CD4-positive, alpha-beta T cell treated with Interleukin-15 for 1 hour (primary cell): ENCODE data around the gene DLL3.

Source experiments
- DNase-seq: peaks from one replicate; pipeline ENCODE4 v3.0.0-alpha.2; 2020

The DLL3 gene

DNA sequence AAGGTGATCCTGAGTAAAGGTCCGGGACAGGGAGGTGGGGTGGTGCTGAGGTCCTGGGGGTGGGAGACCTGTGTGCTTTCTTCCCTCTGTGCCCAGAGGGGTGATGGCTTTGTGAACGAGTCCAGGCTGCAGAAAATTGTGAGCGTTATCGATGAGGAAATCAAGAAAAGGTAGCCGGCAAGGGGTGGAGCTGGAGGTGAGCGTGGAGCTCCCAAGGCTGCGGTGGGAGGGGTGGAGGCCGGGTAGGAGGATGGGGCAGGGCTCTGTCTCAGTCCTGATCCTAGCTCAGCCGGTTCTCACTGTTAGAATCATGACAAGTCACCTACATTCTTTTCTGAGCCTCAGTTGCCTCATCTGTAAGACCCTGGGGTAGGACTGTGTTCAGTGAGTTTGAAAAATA is 20.2 kb downstream of the DLL3 start:
- no peak for DNase-seq

DNA sequence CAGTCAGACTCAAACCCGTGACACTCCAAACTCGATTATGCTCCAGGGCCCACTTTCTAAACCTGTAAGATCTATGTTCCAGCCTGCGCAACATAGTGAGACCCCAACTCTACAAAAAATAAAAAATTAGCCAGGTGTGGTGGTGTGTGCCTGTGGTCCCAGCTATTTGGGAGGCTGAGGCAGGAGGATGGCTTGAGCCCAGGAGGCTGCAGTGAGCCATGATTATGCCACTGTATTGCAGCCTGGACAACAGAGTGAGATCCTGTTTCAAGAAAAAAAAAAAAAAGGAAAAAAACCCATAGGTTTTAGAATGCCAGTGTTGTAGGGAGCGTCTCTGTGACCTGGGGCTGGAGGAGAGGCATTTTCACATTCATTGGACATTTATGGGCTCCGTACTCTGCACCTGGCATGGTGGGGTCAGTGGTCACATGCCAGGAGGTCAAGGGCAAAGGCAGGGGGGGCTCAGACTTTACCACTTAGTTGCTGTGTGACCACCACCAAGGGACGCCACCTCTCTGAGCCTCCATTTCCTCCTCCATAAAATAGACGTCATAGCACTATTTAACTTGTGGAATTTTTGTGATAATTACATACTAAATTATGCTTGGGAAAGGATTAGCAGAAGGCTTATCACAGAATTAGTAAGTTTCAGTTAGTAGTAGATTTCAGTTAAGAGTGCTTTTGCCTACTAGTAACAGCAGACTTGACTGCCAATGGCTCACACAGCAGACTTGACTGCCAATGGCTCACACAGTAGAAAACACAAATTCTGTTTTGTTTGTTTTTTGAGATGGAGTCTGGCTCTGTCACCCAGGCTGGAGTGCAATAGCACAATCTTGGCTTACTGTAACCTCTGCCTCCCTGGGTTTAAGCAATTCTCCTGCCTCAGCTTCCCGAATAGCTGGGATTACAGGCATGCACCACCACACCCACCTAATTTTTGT is 22.1 kb downstream of the DLL3 start:
- DNase-seq: no peak

DNA sequence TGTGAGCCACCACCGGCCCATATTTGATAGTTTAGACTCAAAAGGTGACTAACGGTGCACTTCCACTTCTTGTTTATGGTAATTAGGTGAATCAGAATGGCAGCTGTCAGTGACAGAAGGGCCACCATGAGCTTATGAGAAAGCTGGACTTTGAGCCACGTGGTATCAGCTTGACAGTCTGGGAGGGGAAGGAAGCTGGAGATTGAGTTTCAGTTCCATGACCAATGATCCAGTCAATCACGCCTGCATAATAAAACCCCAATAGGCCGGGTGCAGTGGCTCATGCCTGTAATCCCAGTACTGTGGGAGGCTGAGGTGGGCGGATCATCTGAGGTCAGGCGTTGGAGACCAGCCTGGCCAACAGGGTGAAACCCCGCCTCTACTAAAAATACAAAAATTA is 25.7 kb downstream of the DLL3 start:
- peak; percentile 39 for DNase-seq

DNA sequence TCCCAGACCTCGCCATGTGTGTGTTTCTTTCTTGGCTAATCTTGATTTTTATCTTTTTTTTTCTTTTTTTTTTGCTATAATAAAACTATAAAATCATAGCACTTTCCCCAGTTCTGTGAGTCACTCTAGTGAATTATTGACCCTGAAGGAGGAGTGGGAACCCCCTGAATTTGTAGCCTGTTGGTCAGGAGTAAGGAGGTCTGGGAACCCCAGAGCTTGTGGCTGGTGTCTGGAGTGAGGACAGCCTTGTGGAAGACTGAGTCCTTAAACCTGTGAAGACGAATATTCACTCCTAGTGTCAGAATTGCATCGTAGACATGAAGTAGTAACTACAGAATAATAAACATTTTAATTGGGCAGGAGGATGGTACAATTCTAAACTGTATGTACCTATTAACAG is 26.5 kb downstream of the DLL3 start:
- no peak for DNase-seq

DNA sequence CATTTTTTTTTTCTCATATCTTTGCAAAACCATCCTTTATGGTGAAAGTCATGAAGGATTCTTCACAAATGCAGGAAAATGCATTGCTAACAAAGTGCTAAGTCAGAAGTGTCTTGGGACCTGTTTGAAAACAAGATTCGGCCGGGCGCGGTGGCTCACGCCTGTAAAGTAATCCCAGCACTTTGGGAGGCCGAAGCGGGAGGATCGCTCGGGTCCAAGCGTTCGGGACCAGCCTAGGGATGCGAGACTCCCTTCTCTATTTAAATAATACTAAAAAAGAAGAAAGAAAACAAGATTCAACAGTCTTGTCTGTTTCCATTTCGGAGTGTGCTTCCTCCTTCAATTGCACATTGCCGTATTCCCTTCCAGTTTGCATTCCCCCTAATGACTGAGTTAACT is 33.1 kb downstream of the DLL3 start:
- no peak for DNase-seq

DNA sequence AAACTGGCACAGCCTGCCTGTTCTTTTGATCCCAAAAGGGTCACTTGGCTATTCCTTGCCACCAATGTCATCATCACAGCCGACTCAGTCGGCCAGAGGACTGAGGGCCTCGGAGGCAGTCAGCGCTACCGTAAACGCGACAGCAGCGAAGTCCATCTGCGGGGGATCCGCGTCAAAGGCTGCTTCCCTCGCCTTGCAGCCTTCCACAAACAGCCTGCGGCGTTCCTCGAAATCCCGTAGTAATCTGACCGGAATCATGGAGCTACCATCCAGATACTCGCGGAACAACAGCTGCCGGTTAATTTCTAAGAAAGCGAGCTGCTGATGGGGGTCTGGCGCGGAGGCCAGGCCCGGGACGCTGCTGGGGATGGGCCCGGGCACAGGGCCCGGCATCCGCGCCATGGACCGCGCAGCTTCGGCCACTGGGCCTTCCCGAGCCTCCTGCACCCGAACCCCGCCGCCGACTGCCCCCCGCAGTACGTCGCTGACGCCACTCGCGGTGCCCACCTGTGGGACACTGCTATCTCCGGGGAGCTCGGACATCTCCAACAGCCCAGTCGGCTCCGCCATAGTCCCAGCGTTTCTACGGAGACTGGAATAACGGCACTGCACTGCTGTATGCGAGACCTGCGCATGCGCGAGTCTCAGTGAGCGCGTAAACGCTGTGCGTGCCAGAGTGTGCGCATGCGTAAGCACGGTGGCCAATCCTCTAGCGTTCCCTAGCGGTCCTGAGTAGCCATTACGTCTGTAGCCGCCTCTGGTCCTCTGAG is 33.7 kb downstream of the DLL3 start, which contains the start of gene EID2B:
EID2B (minus strand) TSS at position 620 of the 770 bp plus-strand sequence; CDS start at position 570, 50 bp downstream.
- peak; percentile 95 for DNase-seq

DNA sequence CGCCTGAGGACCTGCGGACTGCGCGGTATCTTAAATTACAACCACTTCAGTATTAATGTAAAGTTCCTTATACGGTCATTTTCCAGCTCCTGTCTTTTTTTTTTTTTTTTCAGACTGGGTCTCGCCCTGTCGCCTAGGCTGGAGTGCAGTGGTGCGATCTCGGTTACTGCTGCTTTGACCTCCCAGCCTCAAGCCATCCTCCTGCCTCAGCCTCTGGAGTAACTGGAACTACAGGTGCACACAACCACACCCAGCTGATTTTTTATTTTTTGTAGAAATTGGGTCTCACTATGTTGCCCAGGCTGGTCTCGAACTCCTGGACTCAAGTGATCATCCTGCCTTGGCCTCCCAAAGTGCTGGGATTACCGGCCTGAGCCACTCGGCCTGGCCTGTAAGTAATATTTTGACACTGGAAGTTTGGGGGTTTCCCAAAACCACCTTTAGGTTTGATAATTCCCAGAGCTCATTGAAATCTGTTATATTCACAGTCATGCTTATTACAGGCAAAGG is 34.3 kb downstream of the DLL3 start:
- DNase-seq: no peak

DNA sequence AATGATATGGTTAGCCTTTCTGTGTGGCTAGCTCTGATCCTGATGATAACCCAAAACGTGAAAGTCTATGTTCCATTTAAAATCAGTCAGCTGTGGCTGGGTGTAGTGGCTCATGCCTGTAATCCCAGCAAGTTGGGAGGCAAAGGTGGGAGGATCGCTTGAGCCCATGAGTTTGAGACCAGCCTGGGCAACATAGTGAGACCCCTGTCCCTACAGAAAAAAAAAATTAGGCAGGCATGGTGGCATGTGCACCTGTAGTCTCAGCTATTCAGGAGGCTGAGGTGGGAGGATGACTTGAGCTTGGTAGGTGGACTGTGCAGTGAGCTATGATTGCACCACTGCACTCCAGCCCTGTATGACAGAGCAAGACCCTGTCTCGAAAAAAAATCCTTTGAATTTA is 35.0 kb downstream of the DLL3 start:
- DNase-seq: no peak

DNA sequence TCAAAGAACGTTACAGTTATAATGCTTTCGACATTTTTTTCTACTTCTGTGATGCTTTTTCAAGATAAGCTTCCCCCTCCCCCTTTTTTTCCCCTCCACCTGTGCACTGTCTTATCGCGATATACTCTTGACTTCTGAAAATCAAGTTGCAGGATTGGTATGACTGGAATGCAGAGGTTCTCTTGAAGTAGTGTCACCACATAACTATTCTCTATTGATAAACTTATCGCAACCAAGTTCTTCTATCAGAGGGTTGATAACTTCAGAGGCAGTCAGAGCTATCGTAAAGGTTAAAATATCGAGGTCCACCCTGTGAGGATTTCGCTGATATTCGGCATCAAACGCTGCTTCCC is 40.4 kb downstream of the DLL3 start:
- DNase-seq: no peak

DNA sequence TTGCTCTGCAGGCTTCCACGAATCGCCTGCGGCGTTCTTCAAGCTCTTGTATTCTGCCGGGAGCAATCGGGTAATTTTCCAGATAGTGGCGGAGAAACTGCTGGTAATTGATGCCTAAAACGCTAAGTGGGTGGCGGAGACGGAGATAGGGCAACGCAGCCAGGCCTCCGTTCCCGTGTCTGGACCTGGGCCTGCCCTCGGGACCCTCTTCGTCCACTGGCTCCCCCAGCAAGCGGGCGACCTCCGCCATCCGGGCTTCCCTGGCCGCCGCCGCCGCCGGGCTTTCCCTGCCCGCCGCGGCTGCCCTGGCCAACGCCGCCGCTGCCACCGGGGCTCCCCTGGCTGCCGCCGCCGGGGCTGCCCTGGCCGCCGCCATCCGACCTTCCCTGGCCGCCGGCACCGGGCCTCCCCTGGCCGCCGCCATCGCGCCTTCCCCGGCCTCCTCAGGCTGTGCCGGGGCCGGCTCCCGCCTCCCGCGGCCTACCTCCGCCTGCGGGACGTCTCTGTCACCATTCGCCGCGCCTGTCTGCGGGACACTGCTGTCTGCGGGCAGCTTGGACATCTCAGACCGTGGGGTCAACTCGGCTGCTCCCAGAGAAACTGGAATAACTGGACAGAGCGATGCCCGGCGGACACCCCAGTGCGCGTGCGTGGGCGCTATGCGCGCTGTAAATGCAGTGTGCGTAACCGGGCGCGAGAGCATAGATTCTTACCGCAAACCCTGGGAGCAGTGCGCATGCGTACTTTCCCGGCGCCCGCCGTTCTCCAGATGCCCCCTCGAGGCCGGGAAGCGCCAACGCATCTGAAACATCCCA is 41.0 kb downstream of the DLL3 start, which contains the start of gene EID2:
EID2 (minus strand) TSS at position 644 of the 815 bp plus-strand sequence; CDS start at position 562, 82 bp downstream.
- peak; percentile 94 for DNase-seq

DNA sequence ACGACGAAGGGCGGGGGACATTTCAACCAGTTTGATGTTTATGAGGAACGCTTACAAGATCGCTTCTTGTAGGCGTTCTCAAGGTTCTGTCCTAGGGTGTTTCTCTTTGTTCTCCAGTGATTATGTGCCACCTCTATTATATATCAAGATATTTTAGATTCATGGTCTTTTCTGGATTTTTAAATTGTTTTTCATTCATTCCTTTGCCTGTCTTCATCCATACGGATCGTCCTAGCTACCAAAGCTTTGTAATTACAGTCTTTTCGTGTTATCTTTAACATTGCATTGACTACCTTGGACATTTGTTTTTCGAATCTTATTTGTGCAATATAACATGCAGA is 41.6 kb downstream of the DLL3 start:
- no peak for DNase-seq

DNA sequence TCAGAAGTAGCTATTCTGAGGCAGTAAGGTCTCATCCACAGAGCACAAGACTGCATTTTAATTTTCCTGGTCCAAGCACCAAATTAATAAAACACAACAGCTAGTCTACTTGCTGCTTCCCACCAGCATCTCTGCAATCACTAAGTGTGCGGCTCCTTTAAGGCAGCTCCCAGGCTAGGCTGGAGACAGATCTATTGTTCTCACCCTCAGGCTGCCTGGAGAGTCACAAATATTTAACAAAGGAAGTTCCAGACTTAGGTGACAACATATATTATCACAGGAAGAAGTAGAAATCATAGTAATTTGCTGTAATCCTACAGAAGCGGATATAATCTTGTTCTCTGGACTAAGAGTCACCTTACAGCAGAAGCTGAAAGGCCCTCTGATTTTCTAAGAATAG is 43.5 kb downstream of the DLL3 start:
- DNase-seq: no peak

DNA sequence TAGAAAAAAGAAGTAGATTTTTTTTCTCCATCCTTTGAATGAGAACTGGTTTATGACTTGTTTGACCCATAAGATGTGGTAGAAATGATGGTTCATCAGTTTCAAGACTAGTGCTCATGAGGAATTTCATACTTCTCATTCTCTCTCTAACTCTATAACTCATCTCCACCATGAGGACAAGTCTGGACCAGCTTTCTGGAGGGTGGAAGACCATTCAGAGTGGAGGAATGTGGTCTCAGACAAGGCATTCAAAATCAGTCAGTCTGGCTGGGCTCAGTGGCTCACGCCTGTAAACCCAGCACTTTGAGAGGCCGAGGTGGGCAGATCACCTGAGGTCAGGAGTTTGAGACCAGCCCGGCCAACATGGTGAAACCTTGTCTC is 44.7 kb downstream of the DLL3 start:
- DNase-seq: no peak

DNA sequence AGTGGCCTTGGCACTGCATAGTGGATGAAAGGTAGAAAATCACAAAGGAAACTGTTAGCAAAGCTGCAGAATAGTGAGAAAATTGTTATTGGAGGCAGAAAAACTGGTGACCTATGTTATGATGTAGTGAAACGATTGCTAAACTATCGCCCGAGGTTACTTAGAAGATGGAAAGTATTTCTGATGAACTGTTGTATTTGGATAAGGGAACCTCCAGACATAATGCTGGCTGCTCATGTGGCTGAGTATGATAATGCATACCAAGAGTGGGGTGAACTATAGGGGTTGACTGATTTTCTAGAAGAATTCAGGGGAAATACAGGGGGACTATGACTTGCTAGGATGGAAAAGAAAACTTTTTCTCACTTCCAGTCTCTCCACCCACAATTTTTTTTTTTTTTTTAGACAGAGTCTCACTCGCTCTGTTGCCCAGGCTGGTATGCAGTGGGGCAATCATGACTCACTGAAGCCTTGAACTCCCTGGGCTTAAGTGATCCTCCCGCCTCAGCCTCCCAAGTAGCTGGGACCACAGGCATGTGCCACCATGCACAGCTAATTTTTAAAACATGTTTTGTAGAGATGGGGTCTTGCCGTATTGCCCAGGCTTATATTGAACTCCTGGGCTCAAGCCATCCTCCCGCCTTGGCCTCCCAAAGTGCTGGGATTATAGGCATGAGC is 45.6 kb downstream of the DLL3 start:
- DNase-seq: no peak

DNA sequence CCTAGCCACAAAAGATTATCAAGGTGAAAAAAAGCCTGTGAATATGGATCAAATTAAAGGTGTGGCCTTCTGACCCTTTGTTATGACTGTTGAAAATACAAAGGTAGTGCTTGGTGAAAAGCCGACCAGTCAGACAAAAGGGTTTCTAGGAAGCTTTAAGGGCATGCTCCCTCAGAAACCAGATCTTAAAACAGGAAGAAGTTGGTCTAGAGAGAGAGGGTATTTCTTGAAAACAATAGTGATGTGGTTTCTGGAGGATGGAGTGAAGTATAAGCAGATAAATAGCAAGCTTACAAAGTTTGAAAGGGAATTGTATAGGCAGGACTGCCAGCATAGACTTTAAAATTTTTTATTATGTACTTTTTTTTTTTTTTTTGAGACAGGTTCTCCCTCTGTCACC is 46.2 kb downstream of the DLL3 start:
- no peak for DNase-seq

DNA sequence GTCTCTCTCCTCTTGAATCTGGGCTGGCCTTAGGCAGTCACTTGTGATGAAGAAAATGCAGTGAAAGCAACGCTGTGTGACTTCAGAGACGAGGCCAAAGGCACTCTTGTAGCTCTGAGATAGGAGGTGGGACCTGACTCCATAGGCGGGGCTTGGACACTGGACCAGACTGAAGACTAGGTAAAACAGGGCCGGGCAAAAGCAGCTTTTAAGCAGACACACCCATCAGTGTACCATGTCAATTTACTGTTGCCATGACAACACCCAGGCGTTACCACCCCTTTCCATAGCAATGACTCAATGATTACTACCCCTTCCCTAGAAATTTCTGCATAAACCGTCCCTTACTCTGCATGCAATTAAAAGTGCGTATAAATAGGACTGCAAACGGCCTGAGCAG is 47.9 kb downstream of the DLL3 start:
- DNase-seq: no peak

DNA sequence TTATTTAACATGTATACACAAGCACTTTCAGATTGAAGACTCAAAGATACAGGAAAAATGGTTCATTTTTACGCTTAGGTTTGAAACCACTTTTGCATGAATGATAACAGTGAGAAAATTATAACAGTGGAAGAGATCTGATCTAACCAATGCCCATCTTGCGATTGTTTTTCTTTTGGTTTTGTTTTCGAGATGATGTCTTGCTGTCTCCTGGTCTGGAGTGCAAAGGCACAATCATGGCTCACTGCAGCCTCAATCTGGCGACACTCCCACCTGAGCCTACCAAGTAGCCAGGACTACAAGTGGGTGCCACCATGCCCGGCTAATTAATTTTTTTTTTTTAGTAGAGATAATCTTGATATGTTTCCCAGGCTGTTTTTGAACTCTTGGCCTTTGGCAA is 51.5 kb downstream of the DLL3 start:
- DNase-seq: no peak

DNA sequence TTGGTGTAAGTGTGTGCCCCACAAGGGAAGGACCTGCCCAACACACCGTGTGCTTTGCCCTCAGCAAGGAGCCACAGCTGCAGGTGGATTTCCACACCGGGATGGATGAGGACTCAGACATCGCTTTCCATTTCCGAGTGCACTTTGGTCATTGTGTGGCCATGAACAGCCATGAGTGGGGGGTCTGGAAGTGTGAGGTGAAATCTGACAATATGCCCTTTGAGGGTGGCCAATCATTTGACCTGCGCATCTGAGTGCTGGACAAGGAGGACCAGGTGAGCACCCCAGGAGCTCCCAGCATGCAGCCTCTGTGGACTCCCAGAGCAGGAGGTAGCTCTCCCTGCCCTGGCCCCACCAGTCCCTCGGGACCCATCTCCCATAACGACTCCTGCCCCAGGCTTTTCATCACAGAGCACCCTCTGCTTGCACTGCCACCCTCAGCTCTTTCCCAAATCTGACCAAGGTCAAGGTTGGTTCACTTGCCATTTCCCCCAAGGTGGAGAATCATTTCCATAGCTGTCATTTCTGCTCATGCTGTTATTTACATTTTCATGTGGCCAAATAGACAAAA is 54.4 kb downstream of the DLL3 start:
- DNase-seq: no peak

DNA sequence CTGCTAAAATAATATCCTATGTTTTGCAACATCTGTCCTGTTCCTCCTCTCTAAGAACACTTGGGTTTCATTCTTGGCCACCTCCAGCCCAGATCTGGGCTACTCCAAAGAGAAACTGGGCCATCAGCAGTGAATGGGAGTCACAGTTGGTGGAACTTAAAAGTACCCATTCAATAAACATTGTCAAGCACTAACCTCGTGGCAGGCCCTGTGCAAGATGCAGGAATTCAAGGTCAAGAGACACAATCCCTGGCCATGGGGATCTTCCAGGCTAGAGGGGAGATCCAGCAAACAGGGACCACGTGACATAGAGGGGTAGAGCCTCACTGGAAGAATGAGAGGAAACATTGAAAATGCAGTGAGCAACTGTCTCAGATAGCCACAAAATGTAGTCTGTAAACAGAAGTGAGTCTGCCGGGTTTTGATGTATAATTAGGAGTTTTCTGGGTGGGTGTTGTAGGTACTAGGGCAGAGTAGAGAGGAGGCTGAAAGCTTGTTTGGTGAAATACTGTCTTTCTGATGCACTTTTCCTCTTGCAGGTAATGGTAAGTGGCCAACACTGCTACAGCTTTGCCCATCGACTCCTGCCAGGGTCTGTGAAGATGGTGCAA is 56.1 kb downstream of the DLL3 start:
- DNase-seq: no peak

DNA sequence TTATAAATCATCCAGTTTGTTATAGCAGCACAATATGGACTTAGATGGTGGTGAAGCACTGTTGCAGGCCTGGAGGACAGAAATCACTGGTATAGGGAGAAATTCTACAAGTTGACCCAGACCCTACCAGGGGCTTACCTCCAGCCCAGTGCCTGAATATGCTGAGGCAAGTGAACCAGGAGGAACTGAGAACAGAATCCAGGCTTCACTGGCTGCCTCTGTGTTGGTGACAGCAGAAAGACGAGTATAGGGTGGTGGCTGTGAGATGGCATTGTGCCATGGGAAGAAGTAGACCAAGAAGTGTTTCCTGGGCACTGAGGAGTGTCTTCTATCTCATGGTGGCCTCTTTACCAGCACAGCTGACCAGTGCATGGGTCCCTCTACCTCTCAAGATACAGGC is 57.1 kb downstream of the DLL3 start:
- no peak for DNase-seq
